ENCODE data around the gene CPEB4. TPM values are rescaled to one million over a fixed set of nuclear protein-coding genes. Genes with fewer than 3 reads are reported as not detected.

CPEB4 gene
- total RNA-seq, 1 donor from 2014 or later: 12.5 TPM

DNA sequence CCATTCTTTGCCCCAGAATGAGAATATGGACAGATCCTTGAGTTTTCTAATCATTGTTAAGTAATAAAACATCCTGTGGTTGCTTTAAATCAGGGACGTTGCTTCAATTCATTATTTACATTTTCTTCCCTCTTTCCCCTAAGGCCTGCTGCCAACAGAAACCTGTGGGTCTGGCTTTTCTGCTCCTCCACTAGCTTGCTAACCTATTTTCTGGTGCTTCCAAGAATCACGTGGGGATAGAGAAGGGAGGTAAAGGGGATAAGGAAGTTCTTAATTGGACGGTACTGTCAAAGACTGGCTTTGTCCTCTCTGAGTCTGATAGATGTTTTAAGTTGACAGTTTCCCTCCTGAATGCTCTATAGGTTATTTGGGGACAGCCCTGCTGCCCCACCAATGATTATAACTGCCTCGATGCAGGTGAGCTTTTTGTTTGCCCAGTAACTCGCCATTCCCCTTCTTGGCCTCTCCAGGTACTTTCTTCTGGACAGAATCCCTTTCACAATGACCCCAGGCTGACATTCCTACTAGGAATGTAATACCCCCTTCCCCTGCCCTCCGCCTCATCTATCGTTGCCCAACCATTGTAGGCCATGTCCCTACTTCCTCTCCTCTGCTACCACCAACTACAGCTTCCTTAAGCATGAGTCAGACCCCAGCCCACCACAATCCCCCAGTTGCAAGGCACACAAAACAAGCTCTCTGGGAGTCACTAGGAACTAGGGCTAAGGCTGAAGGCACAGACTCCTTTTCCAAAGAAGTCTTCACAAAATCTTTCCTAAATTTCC is 19.9 kb upstream of the CPEB4 start:
- no peak overlapping the region for H2AFZ ChIP-seq (replicated peaks)
- peaks cover 2% of the 10 kb centered on the region for H3K27me3 Mint-ChIP-seq (ENCODE audit: insufficient read depth, low read depth)
- no peaks in the 10 kb centered on the region for H3K36me3 ChIP-seq
- no peak overlapping the region for H3K4me3 Mint-ChIP-seq
- no peaks in the 10 kb centered on the region for H3K9me3 ChIP-seq (ENCODE audit: low read depth)
- no peak overlapping the region for H3K9ac ChIP-seq
- H3K4me3 ChIP-seq: no peak overlapping the region
- H4K20me1 ChIP-seq (ENCODE audit: low read depth): no peaks in the 10 kb centered on the region
- peaks cover 13% of the 10 kb centered on the region for H3K4me1 Mint-ChIP-seq
- TF ChIP-seq EZH2phosphoT487 (IDR thresholded peaks at IDR 0.05) (no peak), EZH2 (IDR thresholded peaks at IDR 0.05) (no peak)
- TF ChIP-seq, protein P1, sequence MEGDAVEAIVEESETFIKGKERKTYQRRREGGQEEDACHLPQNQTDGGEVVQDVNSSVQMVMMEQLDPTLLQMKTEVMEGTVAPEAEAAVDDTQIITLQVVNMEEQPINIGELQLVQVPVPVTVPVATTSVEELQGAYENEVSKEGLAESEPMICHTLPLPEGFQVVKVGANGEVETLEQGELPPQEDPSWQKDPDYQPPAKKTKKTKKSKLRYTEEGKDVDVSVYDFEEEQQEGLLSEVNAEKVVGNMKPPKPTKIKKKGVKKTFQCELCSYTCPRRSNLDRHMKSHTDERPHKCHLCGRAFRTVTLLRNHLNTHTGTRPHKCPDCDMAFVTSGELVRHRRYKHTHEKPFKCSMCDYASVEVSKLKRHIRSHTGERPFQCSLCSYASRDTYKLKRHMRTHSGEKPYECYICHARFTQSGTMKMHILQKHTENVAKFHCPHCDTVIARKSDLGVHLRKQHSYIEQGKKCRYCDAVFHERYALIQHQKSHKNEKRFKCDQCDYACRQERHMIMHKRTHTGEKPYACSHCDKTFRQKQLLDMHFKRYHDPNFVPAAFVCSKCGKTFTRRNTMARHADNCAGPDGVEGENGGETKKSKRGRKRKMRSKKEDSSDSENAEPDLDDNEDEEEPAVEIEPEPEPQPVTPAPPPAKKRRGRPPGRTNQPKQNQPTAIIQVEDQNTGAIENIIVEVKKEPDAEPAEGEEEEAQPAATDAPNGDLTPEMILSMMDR (IDR thresholded peaks at IDR 0.05): no peak
- peaks cover 4% of the 10 kb centered on the region for H3K4me1 ChIP-seq
- no peak overlapping the region for H3K27ac ChIP-seq
- no peak overlapping the region for H3K4me2 ChIP-seq
- no peaks in the 10 kb centered on the region for H3K36me3 Mint-ChIP-seq
- H3K27ac Mint-ChIP-seq: no peak overlapping the region
- H3K79me2 ChIP-seq (ENCODE audit: low read depth): no peaks in the 10 kb centered on the region
- DNase-seq (ENCODE audit: low spot score): no peak
- H3K27me3 ChIP-seq: no peaks in the 10 kb centered on the region
- no peaks in the 10 kb centered on the region for H3F3A ChIP-seq (ENCODE audit: low read depth)
- peaks cover 4% of the 10 kb centered on the region for H3K9me3 Mint-ChIP-seq

DNA sequence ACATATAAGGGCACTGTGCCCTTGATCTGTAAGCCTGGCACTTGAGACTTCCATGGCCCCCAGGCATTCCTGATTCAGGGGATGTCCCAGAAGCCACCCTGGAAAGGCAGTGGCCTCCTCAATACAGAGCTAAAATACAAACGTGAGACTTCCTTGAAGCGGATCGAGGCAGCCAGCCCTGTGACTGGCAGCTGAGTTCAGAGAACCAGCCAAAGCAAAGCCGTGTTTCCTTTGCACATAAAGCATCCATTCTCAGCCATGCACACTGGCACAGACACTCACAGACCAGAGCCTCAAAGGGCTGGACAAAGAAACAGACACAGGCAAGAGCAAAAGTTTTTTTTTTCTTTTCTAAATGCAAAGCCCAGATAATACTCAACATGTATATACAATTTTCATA is 18.8 kb upstream of the CPEB4 start:
- Mint-ChIP-seq H3K4me3 (no peak overlapping the region), H3K9me3 (peaks cover 4% of the 10 kb centered on the region), H3K27ac (no peak overlapping the region), H3K36me3 (no peaks in the 10 kb centered on the region), H3K27me3 (ENCODE audit: insufficient read depth, low read depth) (peaks cover 2% of the 10 kb centered on the region), H3K4me1 (peaks cover 6% of the 10 kb centered on the region)
- H3K36me3 ChIP-seq: no peaks in the 10 kb centered on the region
- no peak overlapping the region for H2AFZ ChIP-seq (replicated peaks)
- H3K4me1 ChIP-seq: peaks cover 4% of the 10 kb centered on the region
- TF ChIP-seq, protein P1 (IDR thresholded peaks at IDR 0.05): no peak
- TF ChIP-seq EZH2 (IDR thresholded peaks at IDR 0.05) (no peak), EZH2phosphoT487 (IDR thresholded peaks at IDR 0.05) (no peak)
- H4K20me1 ChIP-seq (ENCODE audit: low read depth): no peaks in the 10 kb centered on the region
- DNase-seq (ENCODE audit: low spot score): no peak
- no peak overlapping the region for H3K9ac ChIP-seq
- H3K27me3 ChIP-seq: no peaks in the 10 kb centered on the region
- no peaks in the 10 kb centered on the region for H3K79me2 ChIP-seq (ENCODE audit: low read depth)
- H3K4me3 ChIP-seq: no peak overlapping the region
- H3K4me2 ChIP-seq: no peak overlapping the region
- no peaks in the 10 kb centered on the region for H3F3A ChIP-seq (ENCODE audit: low read depth)
- H3K9me3 ChIP-seq (ENCODE audit: low read depth): no peaks in the 10 kb centered on the region
- no peak overlapping the region for H3K27ac ChIP-seq

DNA sequence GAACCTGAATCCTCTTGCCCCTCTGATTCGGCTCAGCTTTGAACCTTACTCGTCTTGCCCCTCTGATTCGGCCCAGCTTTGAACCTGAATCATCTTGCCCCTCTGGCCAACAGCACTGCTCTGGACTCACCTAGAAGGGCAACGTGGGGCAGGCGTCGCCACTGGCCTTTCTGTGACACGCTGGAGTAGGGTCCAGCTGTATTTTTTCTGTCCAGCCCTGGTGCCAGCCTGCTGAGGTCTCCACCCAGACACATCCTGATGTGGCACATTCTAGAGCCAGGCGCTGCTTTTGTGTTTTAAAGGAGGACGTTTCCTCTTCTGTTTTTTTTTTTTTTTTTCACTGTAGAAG is 15.2 kb upstream of the CPEB4 start:
- no peaks in the 10 kb centered on the region for H3K4me1 ChIP-seq
- no peaks in the 10 kb centered on the region for H3K9me3 ChIP-seq (ENCODE audit: low read depth)
- no peak overlapping the region for H3K9ac ChIP-seq
- no peak for DNase-seq (ENCODE audit: low spot score)
- H3K79me2 ChIP-seq (ENCODE audit: low read depth): no peaks in the 10 kb centered on the region
- Mint-ChIP-seq H3K9me3 (peaks cover 4% of the 10 kb centered on the region), H3K27me3 (ENCODE audit: insufficient read depth, low read depth) (peaks cover 2% of the 10 kb centered on the region), H3K36me3 (no peaks in the 10 kb centered on the region), H3K4me3 (no peak overlapping the region), H3K27ac (no peak overlapping the region), H3K4me1 (no peaks in the 10 kb centered on the region)
- H3K27me3 ChIP-seq: no peaks in the 10 kb centered on the region
- no peak overlapping the region for H3K4me3 ChIP-seq
- no peaks in the 10 kb centered on the region for H3K36me3 ChIP-seq
- no peaks in the 10 kb centered on the region for H4K20me1 ChIP-seq (ENCODE audit: low read depth)
- TF ChIP-seq, protein P1 (IDR thresholded peaks at IDR 0.05): no peak
- TF ChIP-seq EZH2 (IDR thresholded peaks at IDR 0.05) (no peak), EZH2phosphoT487 (IDR thresholded peaks at IDR 0.05) (no peak)
- H3K27ac ChIP-seq: no peak overlapping the region
- H2AFZ ChIP-seq (replicated peaks): no peak overlapping the region
- H3K4me2 ChIP-seq: no peak overlapping the region
- H3F3A ChIP-seq (ENCODE audit: low read depth): no peaks in the 10 kb centered on the region
